Peyer's patch (tissue), 4 donors: ENCODE data around the gene LMTK2. TPM values are rescaled to one million over a fixed set of nuclear protein-coding genes. Genes with fewer than 3 reads are reported as not detected.

Experiments
- DNase-seq, 3 donors: peaks; one replicate each; pipeline ENCODE4 v3.0.0-alpha.2; 2017 to 2019
- H3K27ac ChIP-seq, 4 donors: fragments of 200-600 bp; sonication (generic); one replicate each; pipeline ENCODE4 v1.5.1; 2016 to 2019
- H3K27me3 ChIP-seq, 2 donors: fragments of 200-600 bp; sonication (generic); one replicate each; pipeline ENCODE4 v1.5.1; 2019
- H3K36me3 ChIP-seq, 3 donors: fragments of 200-600 bp; sonication (generic); one replicate each; pipeline ENCODE4 v1.5.1; 2016 to 2019
- H3K4me1 ChIP-seq, 4 donors: fragments of 200-600 bp; sonication (generic); one replicate each; pipeline ENCODE4 v1.5.1; 2016 to 2019
- H3K4me3 ChIP-seq, 4 donors: fragments of 200-600 bp; sonication (generic); 1 replicate in 3 of 4; 2 replicates in 1 of 4; pipeline ENCODE4 v1.5.1; 2016 to 2019; ENCODE audit warnings: mild to moderate bottlenecking in 1 of 4
- H3K9me3 ChIP-seq, 4 donors: fragments of 200-600 bp; sonication (generic); one replicate each; pipeline ENCODE4 v1.5.1; 2016 to 2019; ENCODE audit warnings: mild to moderate bottlenecking in 1 of 4
- POLR2A ChIP-seq, 2 donors: fragments of 450-650 bp; IDR thresholded peaks; one replicate each; pipeline ENCODE4 v1.5.1; 2017; ENCODE audit warnings: antibody characterized with exemption in 2 of 2, mild to moderate bottlenecking in 2 of 2, moderate library complexity in 2 of 2
- total RNA-seq, 4 donors: library from RNA; depleted of rRNA; stranded (reverse); fragments of >200 nt; gene quantifications; one replicate each; pipeline ENCODE4 v1.1.0, GENCODE V29; 2016
- TF ChIP-seq, protein P1 (sequence below), 6 experiments: fragments of 450-650 bp in 4 of 6; fragments of 200-600 bp in 2 of 6; sonication (generic) in 1 of 6; IDR thresholded peaks; one replicate each; pipeline ENCODE4 v1.5.1; 2017 to 2019; ENCODE audit warnings: antibody characterized with exemption in 6 of 6, mild to moderate bottlenecking in 3 of 6, moderate library complexity in 1 of 6

The LMTK2 gene
- total RNA-seq, 4 donors from 2014 or later = 23.1 to 54.0 (median 51.4) TPM

DNA sequence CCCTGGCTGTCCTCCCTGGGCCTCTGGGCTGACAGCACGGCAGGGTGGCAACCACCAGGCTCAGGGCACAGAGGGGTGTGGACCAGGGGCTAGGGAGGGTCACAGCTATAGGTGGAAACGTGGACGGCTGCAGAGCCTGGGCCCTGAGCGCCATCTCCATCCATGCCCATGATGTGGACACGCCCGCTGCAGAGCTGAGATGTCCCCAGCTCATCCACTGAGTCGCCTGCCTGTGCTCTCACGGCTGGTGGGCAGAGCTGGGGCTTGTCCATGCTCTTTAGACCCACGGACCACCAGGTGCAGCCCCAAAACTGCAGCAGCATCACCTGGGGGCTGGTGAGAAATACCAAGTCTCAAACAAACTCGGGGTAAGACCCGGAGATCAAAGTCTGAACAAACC is 129.2 kb downstream of the LMTK2 start:
- H3K4me1 ChIP-seq = no peaks in the 10 kb centered on the region
- no peaks in the 10 kb centered on the region for H3K27me3 ChIP-seq
- no peaks in the 10 kb centered on the region for H3K9me3 ChIP-seq
- no peak overlapping the region for H3K4me3 ChIP-seq
- no peak for TF ChIP-seq POLR2A (IDR thresholded peaks at IDR 0.05)
- TF ChIP-seq, protein P1, sequence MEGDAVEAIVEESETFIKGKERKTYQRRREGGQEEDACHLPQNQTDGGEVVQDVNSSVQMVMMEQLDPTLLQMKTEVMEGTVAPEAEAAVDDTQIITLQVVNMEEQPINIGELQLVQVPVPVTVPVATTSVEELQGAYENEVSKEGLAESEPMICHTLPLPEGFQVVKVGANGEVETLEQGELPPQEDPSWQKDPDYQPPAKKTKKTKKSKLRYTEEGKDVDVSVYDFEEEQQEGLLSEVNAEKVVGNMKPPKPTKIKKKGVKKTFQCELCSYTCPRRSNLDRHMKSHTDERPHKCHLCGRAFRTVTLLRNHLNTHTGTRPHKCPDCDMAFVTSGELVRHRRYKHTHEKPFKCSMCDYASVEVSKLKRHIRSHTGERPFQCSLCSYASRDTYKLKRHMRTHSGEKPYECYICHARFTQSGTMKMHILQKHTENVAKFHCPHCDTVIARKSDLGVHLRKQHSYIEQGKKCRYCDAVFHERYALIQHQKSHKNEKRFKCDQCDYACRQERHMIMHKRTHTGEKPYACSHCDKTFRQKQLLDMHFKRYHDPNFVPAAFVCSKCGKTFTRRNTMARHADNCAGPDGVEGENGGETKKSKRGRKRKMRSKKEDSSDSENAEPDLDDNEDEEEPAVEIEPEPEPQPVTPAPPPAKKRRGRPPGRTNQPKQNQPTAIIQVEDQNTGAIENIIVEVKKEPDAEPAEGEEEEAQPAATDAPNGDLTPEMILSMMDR (IDR thresholded peaks at IDR 0.05) = no peak
- H3K27ac ChIP-seq = no peak overlapping the region
- DNase-seq = no peak
- peaks cover 0 to 55% (median 0%) of the 10 kb centered on the region in 3 donors for H3K36me3 ChIP-seq

- peaks cover 0 to 51% (median 0%) of the 10 kb centered on the region in 3 donors for H3K36me3 ChIP-seq
- no peaks in the 10 kb centered on the region for H3K9me3 ChIP-seq
- H3K27me3 ChIP-seq = no peaks in the 10 kb centered on the region
- DNase-seq = no peak
- no peak overlapping the region for H3K27ac ChIP-seq
- H3K4me3 ChIP-seq = no peak overlapping the region
- H3K4me1 ChIP-seq = no peaks in the 10 kb centered on the region
- TF ChIP-seq POLR2A (IDR thresholded peaks at IDR 0.05) = no peak
These were observed 129.9 kb downstream of the LMTK2 start for GRCh38 chr7:98236355-98237185.

GRCh38 chr7:98238076-98238475 is 131.4 kb downstream of the LMTK2 start:
- Histone ChIP-seq H3K27me3 (no peaks in the 10 kb centered on the region), H3K27ac (no peak overlapping the region), H3K36me3 (peaks cover 0 to 55% (median 0%) of the 10 kb centered on the region in 3 donors), H3K4me3 (no peak overlapping the region), H3K9me3 (no peaks in the 10 kb centered on the region), H3K4me1 (no peaks in the 10 kb centered on the region)
- DNase-seq = no peak
- TF ChIP-seq, protein P1 (IDR thresholded peaks at IDR 0.05) = no peak

DNA sequence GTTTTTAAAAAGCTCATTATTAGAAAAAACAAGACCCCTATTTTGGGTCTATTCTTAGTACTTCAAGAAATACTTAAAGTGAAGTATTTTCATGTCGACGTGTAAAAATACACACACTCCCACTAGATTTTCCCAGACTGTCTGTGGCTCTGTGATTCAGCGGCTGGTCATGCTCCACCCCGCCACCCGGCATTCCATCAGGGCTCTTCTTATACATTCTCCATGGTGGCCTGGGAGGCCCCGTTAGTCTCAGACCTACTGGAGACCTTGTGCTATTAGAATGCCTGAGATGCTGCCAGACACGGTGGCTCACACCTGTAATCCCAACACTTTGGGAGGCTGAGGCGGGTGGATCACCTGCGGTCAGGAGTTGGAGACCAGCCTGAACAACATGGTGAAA is 132.3 kb downstream of the LMTK2 start:
- Histone ChIP-seq H3K9me3 (no peaks in the 10 kb centered on the region), H3K27me3 (no peaks in the 10 kb centered on the region), H3K4me3 (no peak overlapping the region), H3K27ac (no peak overlapping the region), H3K4me1 (no peaks in the 10 kb centered on the region), H3K36me3 (peaks cover 0 to 54% (median 0%) of the 10 kb centered on the region in 3 donors)
- TF ChIP-seq, protein P1 (IDR thresholded peaks at IDR 0.05) = no peak
- no peak for DNase-seq

DNA sequence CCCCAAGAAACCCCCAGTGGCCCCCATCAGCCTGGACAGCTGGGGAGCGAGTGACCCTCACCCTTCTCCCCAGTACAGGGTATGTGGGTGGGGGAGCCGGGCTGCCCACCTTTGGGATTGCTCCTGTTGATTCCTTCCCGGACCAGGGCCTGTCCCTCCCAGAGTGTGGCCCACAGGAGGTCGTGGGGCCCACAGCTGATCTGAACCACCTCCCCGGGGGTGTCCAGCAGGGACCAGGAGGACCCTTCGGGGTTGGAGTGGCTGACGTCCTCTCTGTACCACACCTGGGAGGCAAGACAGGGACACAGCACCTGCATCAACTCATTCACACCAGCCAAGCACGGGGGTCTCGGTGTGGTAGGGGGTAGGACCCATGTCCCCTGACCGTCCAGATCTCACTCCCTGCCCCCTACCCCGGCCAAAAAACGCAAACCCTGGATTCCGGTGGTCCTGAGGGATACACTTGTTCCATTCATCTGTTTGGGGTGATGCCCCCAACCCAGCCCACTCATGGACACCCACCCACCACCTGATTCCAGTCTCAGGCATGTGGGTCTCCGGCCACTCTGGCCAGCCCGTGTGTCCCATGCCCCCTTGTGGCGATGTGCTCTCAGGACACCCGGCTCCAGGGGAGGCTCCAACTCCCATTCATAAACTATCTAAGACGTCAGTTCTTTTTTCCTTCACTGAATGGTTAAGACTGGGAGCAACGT is 134.5 kb downstream of the LMTK2 start:
- no peaks in the 10 kb centered on the region for H3K9me3 ChIP-seq
- no peaks in the 10 kb centered on the region for H3K4me1 ChIP-seq
- H3K27me3 ChIP-seq = no peaks in the 10 kb centered on the region
- peak; percentile 29 to 63 (median 63) for DNase-seq
- H3K27ac ChIP-seq = no peak overlapping the region
- H3K4me3 ChIP-seq = no peak overlapping the region
- TF ChIP-seq, protein P1 (IDR thresholded peaks at IDR 0.05) = peak in 4 of 6 experiments; percentile 55 to 62 (median 57)
- TF ChIP-seq POLR2A (IDR thresholded peaks at IDR 0.05) = no peak
- H3K36me3 ChIP-seq = peaks cover 0 to 67% (median 0%) of the 10 kb centered on the region in 3 donors

GRCh38 chr7:98241674-98242241 is 135.1 kb downstream of the LMTK2 start:
- DNase-seq = no peak
- H3K9me3 ChIP-seq = no peaks in the 10 kb centered on the region
- no peak overlapping the region for H3K27ac ChIP-seq
- H3K27me3 ChIP-seq = no peaks in the 10 kb centered on the region
- TF ChIP-seq, protein P1 (IDR thresholded peaks at IDR 0.05) = no peak
- no peak for TF ChIP-seq POLR2A (IDR thresholded peaks at IDR 0.05)
- H3K36me3 ChIP-seq = peaks cover 0 to 61% (median 0%) of the 10 kb centered on the region in 3 donors
- H3K4me3 ChIP-seq = no peak overlapping the region
- H3K4me1 ChIP-seq = no peaks in the 10 kb centered on the region
